Measurements from ENCODE around the gene GALNT18. TPM values are rescaled to one million over a fixed set of nuclear protein-coding genes. Genes with fewer than 3 reads are reported as not detected.

Gene GALNT18
- total and polyA plus RNA-seq, 2 experiments from 2014 or later: 4.3 to 10.8 TPM

- DNase-seq (ENCODE audit: low spot score): no peak
- H3K36me3 Mint-ChIP-seq (ENCODE audit: low read depth): no peaks in the 10 kb centered on the region
These were observed 81.6 kb downstream of the GALNT18 start for GRCh38 chr11:11540157-11540556.

More at GRCh38 chr11:11540157-11540556, 81.6 kb downstream of the GALNT18 start:
- Histone ChIP-seq H3K4me2 (no peak overlapping the region), H3K79me2 (replicated peaks; ENCODE audit: insufficient read depth) (no peaks in the 10 kb centered on the region), H3F3A (replicated peaks; ENCODE audit: low read depth) (no peaks in the 10 kb centered on the region), H4K20me1 (replicated peaks; ENCODE audit: insufficient read depth) (no peaks in the 10 kb centered on the region), H3K36me3 (ENCODE audit: insufficient read depth) (no peaks in the 10 kb centered on the region), H2AFZ (no peak overlapping the region), H3K9me2 (ENCODE audit: insufficient read depth) (peaks cover 7% of the 10 kb centered on the region; the same call in 1 of the 2 replicates), H3K27me3 (ENCODE audit: insufficient read depth) (no peaks in the 10 kb centered on the region), H3K4me3 (no peak overlapping the region), H3K27ac (ENCODE audit: low read depth) (no peak overlapping the region), H3K4me1 (ENCODE audit: insufficient read depth) (no peaks in the 10 kb centered on the region; the same call in 1 of the 2 replicates)
- ATAC-seq: no peak
- H3K4me3 Mint-ChIP-seq: no peak overlapping the region
- H3K9me3 Mint-ChIP-seq: no peaks in the 10 kb centered on the region
- TF ChIP-seq JUNB (IDR thresholded peaks at IDR 0.05; ENCODE audit: unreplicated experiment) (no peak), ZNF114 (CRISPR knock-in tag; IDR thresholded peaks at IDR 0.05) (no peak), STAT1 (IDR thresholded peaks at IDR 0.05; ENCODE audit: unreplicated experiment) (no peak), ZNF331 (CRISPR knock-in tag; IDR thresholded peaks at IDR 0.05; ENCODE audit: low read depth) (no peak), EZH2 (IDR thresholded peaks at IDR 0.05; ENCODE audit: low read depth, unreplicated experiment) (no peak)
- TF ChIP-seq, protein P1, sequence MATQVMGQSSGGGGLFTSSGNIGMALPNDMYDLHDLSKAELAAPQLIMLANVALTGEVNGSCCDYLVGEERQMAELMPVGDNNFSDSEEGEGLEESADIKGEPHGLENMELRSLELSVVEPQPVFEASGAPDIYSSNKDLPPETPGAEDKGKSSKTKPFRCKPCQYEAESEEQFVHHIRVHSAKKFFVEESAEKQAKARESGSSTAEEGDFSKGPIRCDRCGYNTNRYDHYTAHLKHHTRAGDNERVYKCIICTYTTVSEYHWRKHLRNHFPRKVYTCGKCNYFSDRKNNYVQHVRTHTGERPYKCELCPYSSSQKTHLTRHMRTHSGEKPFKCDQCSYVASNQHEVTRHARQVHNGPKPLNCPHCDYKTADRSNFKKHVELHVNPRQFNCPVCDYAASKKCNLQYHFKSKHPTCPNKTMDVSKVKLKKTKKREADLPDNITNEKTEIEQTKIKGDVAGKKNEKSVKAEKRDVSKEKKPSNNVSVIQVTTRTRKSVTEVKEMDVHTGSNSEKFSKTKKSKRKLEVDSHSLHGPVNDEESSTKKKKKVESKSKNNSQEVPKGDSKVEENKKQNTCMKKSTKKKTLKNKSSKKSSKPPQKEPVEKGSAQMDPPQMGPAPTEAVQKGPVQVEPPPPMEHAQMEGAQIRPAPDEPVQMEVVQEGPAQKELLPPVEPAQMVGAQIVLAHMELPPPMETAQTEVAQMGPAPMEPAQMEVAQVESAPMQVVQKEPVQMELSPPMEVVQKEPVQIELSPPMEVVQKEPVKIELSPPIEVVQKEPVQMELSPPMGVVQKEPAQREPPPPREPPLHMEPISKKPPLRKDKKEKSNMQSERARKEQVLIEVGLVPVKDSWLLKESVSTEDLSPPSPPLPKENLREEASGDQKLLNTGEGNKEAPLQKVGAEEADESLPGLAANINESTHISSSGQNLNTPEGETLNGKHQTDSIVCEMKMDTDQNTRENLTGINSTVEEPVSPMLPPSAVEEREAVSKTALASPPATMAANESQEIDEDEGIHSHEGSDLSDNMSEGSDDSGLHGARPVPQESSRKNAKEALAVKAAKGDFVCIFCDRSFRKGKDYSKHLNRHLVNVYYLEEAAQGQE (IDR thresholded peaks at IDR 0.05; ENCODE audit: unreplicated experiment): no peak
- TF ChIP-seq, protein P2, sequence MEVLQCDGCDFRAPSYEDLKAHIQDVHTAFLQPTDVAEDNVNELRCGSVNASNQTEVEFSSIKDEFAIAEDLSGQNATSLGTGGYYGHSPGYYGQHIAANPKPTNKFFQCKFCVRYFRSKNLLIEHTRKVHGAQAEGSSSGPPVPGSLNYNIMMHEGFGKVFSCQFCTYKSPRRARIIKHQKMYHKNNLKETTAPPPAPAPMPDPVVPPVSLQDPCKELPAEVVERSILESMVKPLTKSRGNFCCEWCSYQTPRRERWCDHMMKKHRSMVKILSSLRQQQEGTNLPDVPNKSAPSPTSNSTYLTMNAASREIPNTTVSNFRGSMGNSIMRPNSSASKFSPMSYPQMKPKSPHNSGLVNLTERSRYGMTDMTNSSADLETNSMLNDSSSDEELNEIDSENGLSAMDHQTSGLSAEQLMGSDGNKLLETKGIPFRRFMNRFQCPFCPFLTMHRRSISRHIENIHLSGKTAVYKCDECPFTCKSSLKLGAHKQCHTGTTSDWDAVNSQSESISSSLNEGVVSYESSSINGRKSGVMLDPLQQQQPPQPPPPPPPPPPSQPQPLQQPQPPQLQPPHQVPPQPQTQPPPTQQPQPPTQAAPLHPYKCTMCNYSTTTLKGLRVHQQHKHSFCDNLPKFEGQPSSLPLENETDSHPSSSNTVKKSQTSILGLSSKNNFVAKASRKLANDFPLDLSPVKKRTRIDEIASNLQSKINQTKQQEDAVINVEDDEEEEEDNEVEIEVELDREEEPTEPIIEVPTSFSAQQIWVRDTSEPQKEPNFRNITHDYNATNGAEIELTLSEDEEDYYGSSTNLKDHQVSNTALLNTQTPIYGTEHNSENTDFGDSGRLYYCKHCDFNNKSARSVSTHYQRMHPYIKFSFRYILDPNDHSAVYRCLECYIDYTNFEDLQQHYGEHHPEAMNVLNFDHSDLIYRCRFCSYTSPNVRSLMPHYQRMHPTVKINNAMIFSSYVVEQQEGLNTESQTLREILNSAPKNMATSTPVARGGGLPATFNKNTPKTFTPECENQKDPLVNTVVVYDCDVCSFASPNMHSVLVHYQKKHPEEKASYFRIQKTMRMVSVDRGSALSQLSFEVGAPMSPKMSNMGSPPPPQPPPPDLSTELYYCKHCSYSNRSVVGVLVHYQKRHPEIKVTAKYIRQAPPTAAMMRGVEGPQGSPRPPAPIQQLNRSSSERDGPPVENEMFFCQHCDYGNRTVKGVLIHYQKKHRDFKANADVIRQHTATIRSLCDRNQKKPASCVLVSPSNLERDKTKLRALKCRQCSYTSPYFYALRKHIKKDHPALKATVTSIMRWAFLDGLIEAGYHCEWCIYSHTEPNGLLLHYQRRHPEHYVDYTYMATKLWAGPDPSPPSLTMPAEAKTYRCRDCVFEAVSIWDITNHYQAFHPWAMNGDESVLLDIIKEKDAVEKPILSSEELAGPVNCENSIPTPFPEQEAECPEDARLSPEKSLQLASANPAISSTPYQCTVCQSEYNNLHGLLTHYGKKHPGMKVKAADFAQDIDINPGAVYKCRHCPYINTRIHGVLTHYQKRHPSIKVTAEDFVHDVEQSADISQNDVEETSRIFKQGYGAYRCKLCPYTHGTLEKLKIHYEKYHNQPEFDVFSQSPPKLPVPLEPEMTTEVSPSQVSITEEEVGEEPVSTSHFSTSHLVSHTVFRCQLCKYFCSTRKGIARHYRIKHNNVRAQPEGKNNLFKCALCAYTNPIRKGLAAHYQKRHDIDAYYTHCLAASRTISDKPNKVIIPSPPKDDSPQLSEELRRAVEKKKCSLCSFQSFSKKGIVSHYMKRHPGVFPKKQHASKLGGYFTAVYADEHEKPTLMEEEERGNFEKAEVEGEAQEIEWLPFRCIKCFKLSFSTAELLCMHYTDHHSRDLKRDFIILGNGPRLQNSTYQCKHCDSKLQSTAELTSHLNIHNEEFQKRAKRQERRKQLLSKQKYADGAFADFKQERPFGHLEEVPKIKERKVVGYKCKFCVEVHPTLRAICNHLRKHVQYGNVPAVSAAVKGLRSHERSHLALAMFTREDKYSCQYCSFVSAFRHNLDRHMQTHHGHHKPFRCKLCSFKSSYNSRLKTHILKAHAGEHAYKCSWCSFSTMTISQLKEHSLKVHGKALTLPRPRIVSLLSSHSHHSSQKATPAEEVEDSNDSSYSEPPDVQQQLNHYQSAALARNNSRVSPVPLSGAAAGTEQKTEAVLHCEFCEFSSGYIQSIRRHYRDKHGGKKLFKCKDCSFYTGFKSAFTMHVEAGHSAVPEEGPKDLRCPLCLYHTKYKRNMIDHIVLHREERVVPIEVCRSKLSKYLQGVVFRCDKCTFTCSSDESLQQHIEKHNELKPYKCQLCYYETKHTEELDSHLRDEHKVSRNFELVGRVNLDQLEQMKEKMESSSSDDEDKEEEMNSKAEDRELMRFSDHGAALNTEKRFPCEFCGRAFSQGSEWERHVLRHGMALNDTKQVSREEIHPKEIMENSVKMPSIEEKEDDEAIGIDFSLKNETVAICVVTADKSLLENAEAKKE (CRISPR knock-in tag; IDR thresholded peaks at IDR 0.05): no peak
- H3K27me3 Mint-ChIP-seq (ENCODE audit: insufficient read depth, low read depth, poor library complexity): peaks cover 2% of the 10 kb centered on the region
- H3K27ac Mint-ChIP-seq: no peak overlapping the region
- peaks cover 8% of the 10 kb centered on the region; the same call in 2 of the 3 replicates for H3K4me1 Mint-ChIP-seq
